Fibroblast of the aortic adventitia (primary cell): ENCODE results near the gene TMEFF1. TPM values are rescaled to one million over a fixed set of nuclear protein-coding genes. Genes with fewer than 3 reads are reported as not detected.
"Not testable (repeated sequence)": the region's sequence is repeated elsewhere in the genome, so short reads cannot be mapped to it uniquely, and the experiment has no call there.

Experiments used
- DNase-seq: peaks from one replicate; pipeline ENCODE4 v3.0.0-alpha.2; 2010; ENCODE audit warnings: low read depth
- H3K4me3 ChIP-seq: 2 replicates; pipeline ENCODE4 v1.5.1; 2011; ENCODE audit warnings: low read depth, mild to moderate bottlenecking, control low read depth, low read length, moderate library complexity
- CTCF ChIP-seq: IDR thresholded peaks from 2 replicates; pipeline ENCODE4 v1.5.1; 2011; ENCODE audit warnings: mild to moderate bottlenecking, low read length, control low read depth, inconsistent platforms; ENCODE audit not compliant: insufficient read depth
- total RNA-seq: library from RNA; depleted of rRNA; stranded (reverse); fragments of >200 nt; gene quantifications from 2 replicates; pipeline ENCODE4 v1.2.3, GENCODE V29; 2012; ENCODE audit warnings: low replicate concordance

The TMEFF1 gene
- total RNA-seq, 1 donor: 1.3 TPM

- H3K4me3 ChIP-seq: no peak overlapping the region
- no peak for DNase-seq
- TF ChIP-seq CTCF: no peak
Observed at GRCh38 chr9:100489836-100490235, 16.9 kb downstream of the TMEFF1 start.

- peak; percentile 55 for DNase-seq
- TF ChIP-seq CTCF: peak; percentile 38
- no peak overlapping the region for H3K4me3 ChIP-seq
Observed at GRCh38 chr9:100492952-100493351, 20.0 kb downstream of the TMEFF1 start.

DNA sequence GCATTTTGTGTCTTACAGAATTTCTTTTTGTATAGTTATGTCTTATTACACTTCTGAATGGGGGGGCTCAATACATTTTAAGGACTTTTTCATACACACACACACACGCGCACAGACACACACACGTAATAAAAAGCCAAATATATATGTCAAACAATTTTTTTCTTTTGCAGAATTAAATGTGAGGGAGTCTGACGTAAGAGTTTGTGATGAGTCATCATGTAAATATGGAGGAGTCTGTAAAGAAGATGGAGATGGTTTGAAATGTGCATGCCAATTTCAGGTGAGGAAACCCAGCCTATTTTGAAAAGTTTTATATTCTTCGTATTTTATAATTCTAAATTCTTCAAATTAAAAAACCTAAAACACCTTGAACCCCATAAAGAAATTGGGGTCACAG is 25.6 kb downstream of the TMEFF1 start:
- no peak for TF ChIP-seq CTCF
- no peak overlapping the region for H3K4me3 ChIP-seq
- DNase-seq: peak; percentile 35

GRCh38 chr9:100499460-100499859 is 26.5 kb downstream of the TMEFF1 start:
- no peak for DNase-seq
- no peak for TF ChIP-seq CTCF
- H3K4me3 ChIP-seq: no peak overlapping the region

GRCh38 chr9:100499866-100500265 is 26.9 kb downstream of the TMEFF1 start:
- TF ChIP-seq CTCF: no peak
- H3K4me3 ChIP-seq: no peak overlapping the region
- DNase-seq: no peak

- peak; percentile 64 for DNase-seq
Observed at GRCh38 chr9:100505564-100506159, 32.7 kb downstream of the TMEFF1 start.

GRCh38 chr9:100507350-100507749 is 34.4 kb downstream of the TMEFF1 start:
- DNase-seq, H3K4me3 ChIP-seq: not testable (repeated sequence)

More at GRCh38 chr9:100505564-100506159, 32.7 kb downstream of the TMEFF1 start:
- TF ChIP-seq CTCF: peak; percentile 75
- no peak overlapping the region for H3K4me3 ChIP-seq
